ENCODE results near the gene HDAC9. TPM values are rescaled to one million over a fixed set of nuclear protein-coding genes. Genes with fewer than 3 reads are reported as not detected.

The HDAC9 gene
- total RNA-seq, 1 experiment from 2014 or later = 11.3 TPM

- no peak overlapping the region for H3K27ac Mint-ChIP-seq (ENCODE audit: low read depth, unreplicated experiment)
- DNase-seq (ENCODE audit: unreplicated experiment) = no peak
- TF ChIP-seq CTCF (IDR thresholded peaks at IDR 0.05; ENCODE audit: unreplicated experiment) = no peak
- ChIA-PET POLR2A (no interaction called here), CTCF (no interaction called here)
- intact Hi-C loops (cut with micrococcal nuclease) = no loop called here
- H3K36me3 Mint-ChIP-seq (ENCODE audit: insufficient read depth, unreplicated experiment) = no peaks in the 10 kb centered on the region
- H3K9me3 Mint-ChIP-seq (ENCODE audit: unreplicated experiment) = no peaks in the 10 kb centered on the region
- BruUV-seq (replicated peaks) = no TSS peak
- H3K4me1 Mint-ChIP-seq (ENCODE audit: insufficient read depth, unreplicated experiment) = no peaks in the 10 kb centered on the region
- H3K4me3 Mint-ChIP-seq (ENCODE audit: unreplicated experiment) = no peak overlapping the region
- no peaks in the 10 kb centered on the region for H3K27me3 Mint-ChIP-seq (ENCODE audit: insufficient read depth, unreplicated experiment)
Observed at GRCh38 chr7:18619311-18619710, 123.8 kb downstream of the HDAC9 start.

GRCh38 chr7:18623389-18623788, 127.8 kb downstream of the HDAC9 start:
- POLR2A ChIA-PET = no interaction called here
- Mint-ChIP-seq H3K36me3 (ENCODE audit: insufficient read depth, unreplicated experiment) (no peaks in the 10 kb centered on the region), H3K27me3 (ENCODE audit: insufficient read depth, unreplicated experiment) (no peaks in the 10 kb centered on the region), H3K4me1 (ENCODE audit: insufficient read depth, unreplicated experiment) (no peaks in the 10 kb centered on the region), H3K4me3 (ENCODE audit: unreplicated experiment) (no peak overlapping the region), H3K9me3 (ENCODE audit: unreplicated experiment) (no peaks in the 10 kb centered on the region), H3K27ac (ENCODE audit: low read depth, unreplicated experiment) (no peak overlapping the region)
- no TSS peak for BruUV-seq (replicated peaks)
- intact Hi-C loops (cut with micrococcal nuclease) = no loop called here
- no peak for TF ChIP-seq CTCF (IDR thresholded peaks at IDR 0.05; ENCODE audit: unreplicated experiment)
- CTCF ChIA-PET = interaction anchor here (0.6 kb wide), 1 partner anchor 410 kb away, joined by 3 read pairs; no protein-coding TSS in a partner anchor
- no peak for DNase-seq (ENCODE audit: unreplicated experiment)

DNA sequence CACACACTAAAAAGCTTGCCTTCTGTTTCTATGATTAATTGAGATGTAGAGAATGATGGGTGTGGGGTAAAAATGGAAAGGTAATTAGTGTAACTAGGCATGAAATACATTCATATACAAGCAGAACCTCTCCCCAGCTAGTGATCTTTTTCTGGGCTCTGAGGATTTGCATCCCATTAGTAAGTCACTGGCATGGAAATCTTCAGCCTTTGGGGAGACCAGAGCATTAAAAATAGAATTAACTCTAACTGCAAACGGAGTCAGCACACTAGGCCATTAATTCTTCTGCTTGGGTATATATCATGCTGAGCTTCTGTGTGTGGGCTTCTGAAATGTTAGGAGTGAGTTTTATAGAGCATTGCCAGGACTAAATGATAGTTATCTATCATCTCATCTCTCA, 128.9 kb downstream of the HDAC9 start:
- no peak overlapping the region for H3K27ac Mint-ChIP-seq (ENCODE audit: low read depth, unreplicated experiment)
- CTCF ChIA-PET = no interaction called here
- no peak for TF ChIP-seq CTCF (IDR thresholded peaks at IDR 0.05; ENCODE audit: unreplicated experiment)
- H3K36me3 Mint-ChIP-seq (ENCODE audit: insufficient read depth, unreplicated experiment) = no peaks in the 10 kb centered on the region
- intact Hi-C loops (cut with micrococcal nuclease) = no loop called here
- no TSS peak for BruUV-seq (replicated peaks)
- H3K27me3 Mint-ChIP-seq (ENCODE audit: insufficient read depth, unreplicated experiment) = no peaks in the 10 kb centered on the region
- DNase-seq (ENCODE audit: unreplicated experiment) = no peak
- POLR2A ChIA-PET = no interaction called here
- H3K4me1 Mint-ChIP-seq (ENCODE audit: insufficient read depth, unreplicated experiment) = no peaks in the 10 kb centered on the region
- no peaks in the 10 kb centered on the region for H3K9me3 Mint-ChIP-seq (ENCODE audit: unreplicated experiment)
- no peak overlapping the region for H3K4me3 Mint-ChIP-seq (ENCODE audit: unreplicated experiment)

DNA sequence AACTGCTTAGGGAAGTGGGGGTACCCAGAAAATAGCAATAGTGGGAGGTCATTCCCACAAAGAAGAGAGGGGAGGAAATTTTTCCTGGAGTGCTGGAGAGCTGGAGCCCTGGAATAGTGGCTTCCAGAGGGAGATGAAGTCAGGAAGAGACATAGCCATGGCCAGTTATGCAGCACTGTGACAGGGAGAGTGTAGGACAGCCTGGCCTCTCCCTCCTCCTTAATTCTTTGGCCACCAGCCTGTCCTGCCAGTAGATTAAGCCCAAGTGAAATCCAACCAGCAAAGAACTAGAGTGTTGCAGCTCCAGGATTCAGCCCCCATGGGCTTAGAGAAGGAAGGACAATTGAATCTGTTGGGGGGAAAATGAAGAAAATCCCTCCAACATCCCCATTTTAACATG, 130.5 kb downstream of the HDAC9 start:
- no peaks in the 10 kb centered on the region for H3K27me3 Mint-ChIP-seq (ENCODE audit: insufficient read depth, unreplicated experiment)
- H3K4me3 Mint-ChIP-seq (ENCODE audit: unreplicated experiment) = no peak overlapping the region
- ChIA-PET POLR2A (interaction anchor here (1.1 kb wide), 1 partner anchor 42 kb away, joined by 3 read pairs; no protein-coding TSS in a partner anchor), CTCF (interaction anchor here (0.6 to 0.7 kb wide), 2 partner anchors 465 to 954 kb away, joined by 3 read pairs; no protein-coding TSS in a partner anchor)
- no peaks in the 10 kb centered on the region for H3K36me3 Mint-ChIP-seq (ENCODE audit: insufficient read depth, unreplicated experiment)
- H3K4me1 Mint-ChIP-seq (ENCODE audit: insufficient read depth, unreplicated experiment) = no peaks in the 10 kb centered on the region
- TF ChIP-seq CTCF (IDR thresholded peaks at IDR 0.05; ENCODE audit: unreplicated experiment) = no peak
- H3K9me3 Mint-ChIP-seq (ENCODE audit: unreplicated experiment) = no peaks in the 10 kb centered on the region
- no peak for DNase-seq (ENCODE audit: unreplicated experiment)
- H3K27ac Mint-ChIP-seq (ENCODE audit: low read depth, unreplicated experiment) = no peak overlapping the region
- no TSS peak for BruUV-seq (replicated peaks)
- intact Hi-C loops (cut with micrococcal nuclease) = no loop called here

Data from MCF 10A (cell line).